ENCODE results near the gene TXNDC11. TPM values are rescaled to one million over a fixed set of nuclear protein-coding genes. Genes with fewer than 3 reads are reported as not detected.

Gene TXNDC11
- polyA plus RNA-seq, 2 of the 4 experiments (the other 2 are of a cell fraction): 22.7 to 42.4 TPM

- TF ChIP-seq REST (IDR thresholded peaks at IDR 0.05) (no peak), CHD2 (IDR thresholded peaks at IDR 0.05; ENCODE audit: low read length, partially characterized antibody) (no peak), FOXS1 (CRISPR knock-in tag; IDR thresholded peaks at IDR 0.05) (no peak)
Measured at GRCh38 chr16:11759997-11760396, 17.3 kb upstream of the TXNDC11 start (continued).

DNA sequence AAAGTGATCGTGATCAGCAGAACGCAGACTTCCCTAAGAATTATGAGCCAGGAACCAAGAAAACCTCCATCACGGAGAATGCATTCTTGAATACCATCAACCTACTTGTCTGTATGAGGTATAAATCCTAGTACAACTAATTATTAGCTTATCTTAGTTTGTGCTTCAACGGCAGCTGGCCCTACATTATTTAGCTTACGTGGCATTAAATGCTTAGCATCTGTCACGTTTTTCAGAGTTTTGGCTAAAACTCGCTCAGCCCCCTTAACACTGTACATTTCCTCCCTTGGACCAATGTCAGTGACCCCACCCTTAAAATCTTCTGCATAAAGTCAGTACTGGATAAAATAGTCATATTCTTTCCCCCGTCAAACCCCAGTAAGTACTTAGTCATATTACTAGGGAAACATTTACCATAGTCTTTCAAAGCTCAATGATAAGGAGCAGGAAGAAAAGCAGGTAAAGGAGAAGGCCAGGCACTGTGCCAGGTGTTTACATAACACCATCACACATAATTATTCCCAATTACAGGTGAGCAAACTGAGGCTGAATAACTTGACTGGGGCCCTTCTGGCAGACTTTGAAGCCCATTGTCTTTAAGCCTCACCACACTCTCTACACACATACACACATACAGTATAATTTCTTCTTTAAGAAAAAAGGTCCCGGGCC is 16.6 kb upstream of the TXNDC11 start:
- POLR2A ChIA-PET: interaction anchor here (0.5 to 1.2 kb wide), 2 partner anchors 38 to 292 kb away, joined by 3 to 4 read pairs; partner anchors contain the start of gene ZC3H7A

DNA sequence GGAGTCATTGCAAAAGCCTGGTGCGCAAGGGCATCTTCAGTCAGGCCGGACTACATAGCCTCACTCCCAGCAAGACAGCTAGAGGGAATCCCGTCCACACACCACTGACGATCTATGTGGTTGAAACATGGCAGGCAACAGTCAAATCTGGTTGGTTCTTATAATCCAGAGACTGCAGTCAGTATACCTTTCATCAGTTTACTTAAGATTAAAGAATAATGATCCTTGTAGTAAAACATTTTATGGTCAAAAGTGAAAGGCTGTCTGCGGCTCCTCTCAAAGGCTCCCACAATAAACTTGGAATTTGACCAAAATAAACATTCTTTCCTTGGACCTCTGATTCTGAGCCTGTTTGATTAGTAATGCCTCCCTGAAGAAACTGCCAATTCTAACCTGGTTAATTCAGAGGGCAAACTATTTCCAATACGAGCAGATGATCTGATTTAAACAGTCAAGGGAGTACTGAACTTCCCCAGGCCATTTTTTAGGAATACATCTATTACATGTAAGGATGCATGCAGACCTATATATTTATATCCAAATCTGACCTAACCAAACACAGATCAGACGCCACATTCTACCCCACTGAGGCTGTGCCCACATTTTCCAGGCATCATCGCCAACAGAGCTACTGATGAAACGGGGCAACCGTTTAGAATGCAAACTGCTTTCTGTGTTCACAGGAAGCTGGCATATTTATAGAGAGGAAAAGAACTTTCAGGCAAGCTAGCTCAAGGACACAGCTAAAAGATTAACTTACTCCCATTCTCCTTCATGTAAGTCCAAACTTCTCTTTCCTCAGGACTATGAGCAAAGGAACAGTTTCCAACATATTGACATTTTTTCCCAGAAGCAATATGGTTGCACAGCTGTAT is 15.3 kb upstream of the TXNDC11 start:
- Histone ChIP-seq H3K27ac (peak overlapping the region; percentile 34 to 38; a peak in 3 of 6 replicates), H3K4me1 (peaks cover 52% of the 10 kb centered on the region), H3K4me2 (peak overlapping the region; percentile 64), H3K9me3 (no peaks in the 10 kb centered on the region), H3K4me3 (no peak overlapping the region)
- ATAC-seq (peak; percentile 84 to 86), DNase-seq (ENCODE audit: low read depth in 1 of 2, low spot score in 1 of 2) (peak; percentile 19 to 66), FAIRE-seq (no peak)
- ChIA-PET CTCF (interaction anchor here (0.9 to 1.8 kb wide), 2 partner anchors 15 to 39 kb away, joined by 4 to 5 read pairs; partner anchors contain the start of genes TXNDC11 and ZC3H7A), POLR2A (no interaction called here)
- TF ChIP-seq PBX3 (IDR thresholded peaks at IDR 0.05) (no peak), FOXS1 (CRISPR knock-in tag; IDR thresholded peaks at IDR 0.05) (peak; percentile 88), MAZ (IDR thresholded peaks at IDR 0.05; ENCODE audit: borderline replicate concordance, low read depth, low read length) (no peak)
- 37% methylated on average over 10 of the region's 10 CpGs for WGBS (ENCODE audit: missing lambda C conversion rate)

More for the DNA sequence above, 16.6 kb upstream of the TXNDC11 start:
- TF ChIP-seq GATA3 (IDR thresholded peaks at IDR 0.05; ENCODE audit: borderline replicate concordance) (no peak), MAFK (IDR thresholded peaks at IDR 0.05; ENCODE audit: partially characterized antibody) (peak; percentile 59), JUN (IDR thresholded peaks at IDR 0.05) (no peak)
- 87% methylated on average over 9 of the region's 9 CpGs for WGBS (ENCODE audit: missing lambda C conversion rate)
- H3K4me1 ChIP-seq: peaks cover 51% of the 10 kb centered on the region
- H3K9me3 ChIP-seq: no peaks in the 10 kb centered on the region
- CTCF ChIA-PET: interaction anchor here (1.2 to 2.4 kb wide), 3 partner anchors 11 to 363 kb away, joined by 4 to 9 read pairs (median 6); partner anchors contain the start of gene ZC3H7A
- H3K27ac ChIP-seq: no peak overlapping the region
- FAIRE-seq: no peak
- no peak for ATAC-seq
- DNase-seq (ENCODE audit: low read depth in 1 of 2, low spot score in 1 of 2): no peak
- no peak overlapping the region for H3K4me3 ChIP-seq
- no peak overlapping the region for H3K4me2 ChIP-seq

- WGBS (ENCODE audit: missing lambda C conversion rate): 95% methylated on average over 3 of the region's 3 CpGs
- TF ChIP-seq REST (IDR thresholded peaks at IDR 0.05) (no peak), MYC (IDR thresholded peaks at IDR 0.05; ENCODE audit: borderline replicate concordance, low read length) (no peak), BHLHE40 (IDR thresholded peaks at IDR 0.05; ENCODE audit: low read depth, low read length) (no peak), HOXB5 (CRISPR knock-in tag; IDR thresholded peaks at IDR 0.05) (no peak)
- CTCF ChIA-PET: interaction anchor here (1.4 kb wide), 1 partner anchor 11 kb away, joined by 6 read pairs; no protein-coding TSS in a partner anchor
Measured at GRCh38 chr16:11756248-11756647, 13.6 kb upstream of the TXNDC11 start.

More at GRCh38 chr16:11756248-11756647, 13.6 kb upstream of the TXNDC11 start:
- POLR2A ChIA-PET: no interaction called here
- ATAC-seq (no peak), FAIRE-seq (no peak), DNase-seq (ENCODE audit: low read depth in 1 of 2, low spot score in 1 of 2) (no peak)
- Histone ChIP-seq H3K4me1 (peaks cover 52% of the 10 kb centered on the region), H3K9me3 (no peaks in the 10 kb centered on the region), H3K27ac (peak overlapping the region in 1 of 2 experiments; percentile 11; a peak in 1 of 6 replicates), H3K4me3 (no peak overlapping the region), H3K4me2 (no peak overlapping the region)

All from A549 (cell line).